CD4-positive, alpha-beta T cell treated with Interleukin-2 at 100 ng/mL for 4 hours (primary cell): ENCODE measurements around the gene NPTN.

ENCODE experiments used
- DNase-seq: peaks from one replicate; pipeline ENCODE4 v3.0.0-alpha.2; 2020; ENCODE audit warnings: low spot score

The NPTN gene

GRCh38 chr15:73631915-73632669 is 1.1 kb downstream of the NPTN start:
- DNase-seq, result no peak

- DNase-seq, result no peak
Observed at GRCh38 chr15:73630921-73631362, 2.2 kb downstream of the NPTN start.

- DNase-seq, result no peak
Observed at GRCh38 chr15:73629798-73630429, 3.3 kb downstream of the NPTN start.

- no peak for DNase-seq
Observed at GRCh38 chr15:73628976-73629797, 4.0 kb downstream of the NPTN start.

GRCh38 chr15:73628102-73628501 is 5.1 kb downstream of the NPTN start:
- no peak for DNase-seq

- no peak for DNase-seq
Observed at GRCh38 chr15:73626072-73626471, 7.1 kb downstream of the NPTN start.

- no peak for DNase-seq
Observed at GRCh38 chr15:73624530-73624929, 8.7 kb downstream of the NPTN start.

- no peak for DNase-seq
Observed at GRCh38 chr15:73621286-73621826, 11.8 kb downstream of the NPTN start.

GRCh38 chr15:73620078-73620477 is 13.1 kb downstream of the NPTN start:
- DNase-seq, result no peak

- DNase-seq, result no peak
Observed at GRCh38 chr15:73617913-73618312, 15.3 kb downstream of the NPTN start.

- DNase-seq, result no peak
Observed at GRCh38 chr15:73617301-73617831, 15.8 kb downstream of the NPTN start.

GRCh38 chr15:73608941-73609340 is 24.2 kb downstream of the NPTN start:
- no peak for DNase-seq

GRCh38 chr15:73608475-73608874 is 24.7 kb downstream of the NPTN start:
- no peak for DNase-seq

GRCh38 chr15:73607843-73608242 is 25.3 kb downstream of the NPTN start:
- DNase-seq, result no peak

GRCh38 chr15:73607405-73607804 is 25.8 kb downstream of the NPTN start:
- DNase-seq, result no peak

- no peak for DNase-seq
Observed at GRCh38 chr15:73605759-73606436, 27.3 kb downstream of the NPTN start.

- DNase-seq, result no peak
Observed at GRCh38 chr15:73604477-73604876, 28.7 kb downstream of the NPTN start.

GRCh38 chr15:73602992-73603391 is 30.2 kb downstream of the NPTN start:
- no peak for DNase-seq

- no peak for DNase-seq
Observed at GRCh38 chr15:73602446-73602843, 30.7 kb downstream of the NPTN start.

- DNase-seq, result no peak
Observed at GRCh38 chr15:73601451-73602445, 31.4 kb downstream of the NPTN start.
